GM23338 (cell line): ENCODE data around the gene SPINK14. TPM values are rescaled to one million over a fixed set of nuclear protein-coding genes. Genes with fewer than 3 reads are reported as not detected.

Source experiments
- ATAC-seq: fragments of 200-7000 bp; cut with Tn5 transposase; 3 replicates; pipeline ENCODE4 v1.9.1; 2020
- DNase-seq: peaks from one replicate; pipeline ENCODE4 v3.0.0-alpha.2; 2015; ENCODE audit warnings: low spot score
- H2AFZ ChIP-seq: fragments of 200-600 bp; sonication (generic); 2 replicates; pipeline ENCODE4 v1.8.0; 2016; ENCODE audit warnings: antibody characterized with exemption, mild to moderate bottlenecking, moderate library complexity
- H3F3A ChIP-seq: fragments of 200-600 bp; sonication (generic); replicated peaks from 2 replicates; pipeline ENCODE4 v1.8.0; 2017; ENCODE audit warnings: antibody characterized with exemption, mixed run types, low read depth
- H3K27ac ChIP-seq: fragments of 200-600 bp; sonication (generic); 2 replicates; pipeline ENCODE4 v1.6.1; 2016; ENCODE audit warnings: low read depth
- H3K27me3 ChIP-seq: fragments of 200-600 bp; sonication (generic); 2 replicates; pipeline ENCODE4 v1.8.0; 2016; ENCODE audit warnings: mild to moderate bottlenecking, mixed run types, moderate library complexity; ENCODE audit not compliant: insufficient read depth
- H3K36me3 ChIP-seq: fragments of 200-600 bp; sonication (generic); 2 replicates; pipeline ENCODE4 v1.8.0; 2016; ENCODE audit warnings: mild to moderate bottlenecking; ENCODE audit not compliant: insufficient read depth
- H3K4me1 ChIP-seq: fragments of 200-600 bp; sonication (generic); 2 replicates; pipeline ENCODE4 v1.8.0; 2016; ENCODE audit warnings: mild to moderate bottlenecking, moderate library complexity; ENCODE audit not compliant: insufficient read depth
- H3K4me2 ChIP-seq: fragments of 200-600 bp; sonication (generic); 2 replicates; pipeline ENCODE4 v1.7.1; 2017; ENCODE audit warnings: mixed run types
- H3K4me3 ChIP-seq: fragments of 200-600 bp; sonication (generic); 2 replicates; pipeline ENCODE4 v1.6.1; 2016; ENCODE audit warnings: mixed run types
- H3K79me2 ChIP-seq: fragments of 200-600 bp; sonication (generic); replicated peaks from 2 replicates; pipeline ENCODE4 v1.8.0; 2017; ENCODE audit warnings: mild to moderate bottlenecking; ENCODE audit not compliant: insufficient read depth
- H3K9me2 ChIP-seq: fragments of 200-600 bp; sonication (generic); 2 replicates; pipeline ENCODE4 v1.8.0; 2017; ENCODE audit not compliant: insufficient read depth
- H4K20me1 ChIP-seq: fragments of 200-600 bp; sonication (generic); replicated peaks from 2 replicates; pipeline ENCODE4 v1.8.0; 2017; ENCODE audit warnings: mild to moderate bottlenecking; ENCODE audit not compliant: insufficient read depth
- H3K27ac Mint-ChIP-seq: 2 replicates; pipeline ENCODE4 v1.8.0; 2020; ENCODE audit warnings: inconsistent platforms, mild to moderate bottlenecking, moderate library complexity, mixed read lengths
- H3K27me3 Mint-ChIP-seq: 3 replicates; pipeline ENCODE4 v1.8.0; 2022; ENCODE audit warnings: low read depth, mild to moderate bottlenecking, moderate library complexity, mixed read lengths, inconsistent platforms; ENCODE audit not compliant: insufficient read depth, poor library complexity
- H3K36me3 Mint-ChIP-seq: 3 replicates; pipeline ENCODE4 v1.8.0; 2021; ENCODE audit warnings: low read depth, mild to moderate bottlenecking, inconsistent platforms, moderate library complexity, mixed read lengths
- H3K4me1 Mint-ChIP-seq: 3 replicates; pipeline ENCODE4 v1.8.0; 2020; ENCODE audit warnings: mild to moderate bottlenecking, inconsistent platforms, mixed read lengths
- H3K4me3 Mint-ChIP-seq: 3 replicates; pipeline ENCODE4 v1.8.0; 2021; ENCODE audit warnings: moderate library complexity, mild to moderate bottlenecking, inconsistent platforms, mixed read lengths
- H3K9me3 Mint-ChIP-seq: 3 replicates; pipeline ENCODE4 v1.8.0; 2020; ENCODE audit warnings: moderate library complexity, mild to moderate bottlenecking, inconsistent platforms, mixed read lengths
- CREB1 ChIP-seq: fragments of 250-450 bp; sonication (Bioruptor Pico); IDR thresholded peaks from 2 replicates; pipeline ENCODE4 v1.5.0; 2020; ENCODE audit warnings: low read depth, mild to moderate bottlenecking, moderate library complexity
- NANOG ChIP-seq: IDR thresholded peaks from 2 replicates; pipeline ENCODE4 v1.6.1; 2016; ENCODE audit warnings: antibody characterized with exemption, borderline replicate concordance
- REST ChIP-seq: IDR thresholded peaks from one replicate; pipeline ENCODE4 v1.6.1; 2018; ENCODE audit warnings: antibody characterized with exemption; ENCODE audit not compliant: unreplicated experiment
- ZNF114 ChIP-seq: fragments of 250-450 bp; sonication (Bioruptor Pico); IDR thresholded peaks from 2 replicates; pipeline ENCODE4 v1.5.0; 2020; ENCODE audit warnings: mild to moderate bottlenecking, moderate library complexity
- polyA plus RNA-seq: library from polyadenylated mRNA; unstranded; fragments of >200 nt; fragmentation: Nextera tagmentation; extraction: Ambion mirVana; gene quantifications from 2 replicates; pipeline ENCODE4 v1.2.1, GENCODE V29; 2016
- total RNA-seq: library from RNA; depleted of rRNA; stranded (reverse); fragments of >200 nt; shearing (Covaris generic); gene quantifications from 2 replicates; pipeline ENCODE4 v1.2.3, GENCODE V29; 2014
- TF ChIP-seq, protein P1 (sequence below), 2 experiments: fragments of 200-600 bp in 1 of 2; sonication (generic) in 1 of 2; conservative IDR thresholded peaks; 2 replicates each; pipeline versions ENCODE4 v1.5.1 to v1.6.1; 2016 to 2017; ENCODE audit warnings: antibody characterized with exemption in 2 of 2, low read depth in 2 of 2, mild to moderate bottlenecking in 2 of 2, moderate library complexity in 1 of 2
- TF ChIP-seq, protein P2 (sequence below): IDR thresholded peaks from 2 replicates; pipeline ENCODE4 v1.6.1; 2016; ENCODE audit warnings: antibody characterized with exemption
- TF ChIP-seq, protein P3 (sequence below): fragments of 250-450 bp; sonication (Bioruptor Pico); IDR thresholded peaks from 2 replicates; pipeline ENCODE4 v1.5.0; 2020; ENCODE audit warnings: mild to moderate bottlenecking, moderate library complexity

SPINK14 gene
- total and polyA plus RNA-seq, 2 experiments from 2014 or later = not detected

DNA sequence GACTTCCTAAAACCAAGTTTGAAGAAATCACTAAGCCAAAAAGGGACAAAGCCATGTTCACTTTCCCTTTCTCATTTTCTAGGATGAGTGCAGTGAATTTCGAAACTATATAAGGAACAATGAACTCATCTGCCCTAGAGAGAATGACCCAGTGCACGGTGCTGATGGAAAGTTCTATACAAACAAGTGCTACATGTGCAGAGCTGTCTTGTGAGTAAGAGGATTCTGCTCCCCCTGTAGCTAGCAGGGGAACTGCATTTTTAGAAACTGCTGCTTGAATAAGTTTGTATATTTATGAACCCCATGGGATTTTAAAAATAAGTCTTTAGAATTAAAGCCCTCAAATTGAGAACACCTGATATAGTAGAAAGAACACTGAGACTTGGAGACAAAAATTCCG, 42.7 kb upstream of the SPINK14 start:
- H3K4me1 Mint-ChIP-seq = no peaks in the 10 kb centered on the region
- H3K27ac Mint-ChIP-seq = no peak overlapping the region
- H3K79me2 ChIP-seq = no peaks in the 10 kb centered on the region
- H3K4me3 Mint-ChIP-seq = no peak overlapping the region
- H3K9me2 ChIP-seq = no peaks in the 10 kb centered on the region
- ATAC-seq (no peak; the same call in 2 of the 3 replicates), DNase-seq (peak; percentile 10)
- no peaks in the 10 kb centered on the region for H3K4me1 ChIP-seq
- no peaks in the 10 kb centered on the region for H3K27me3 ChIP-seq
- H3K4me3 ChIP-seq = no peak overlapping the region
- no peak overlapping the region for H3K4me2 ChIP-seq
- H2AFZ ChIP-seq = no peak overlapping the region
- no peaks in the 10 kb centered on the region for H3K27me3 Mint-ChIP-seq
- H3K36me3 ChIP-seq = no peaks in the 10 kb centered on the region
- no peaks in the 10 kb centered on the region for H3K9me3 Mint-ChIP-seq
- no peaks in the 10 kb centered on the region; the same call in 2 of the 3 replicates for H3K36me3 Mint-ChIP-seq
- TF ChIP-seq, protein P1, sequence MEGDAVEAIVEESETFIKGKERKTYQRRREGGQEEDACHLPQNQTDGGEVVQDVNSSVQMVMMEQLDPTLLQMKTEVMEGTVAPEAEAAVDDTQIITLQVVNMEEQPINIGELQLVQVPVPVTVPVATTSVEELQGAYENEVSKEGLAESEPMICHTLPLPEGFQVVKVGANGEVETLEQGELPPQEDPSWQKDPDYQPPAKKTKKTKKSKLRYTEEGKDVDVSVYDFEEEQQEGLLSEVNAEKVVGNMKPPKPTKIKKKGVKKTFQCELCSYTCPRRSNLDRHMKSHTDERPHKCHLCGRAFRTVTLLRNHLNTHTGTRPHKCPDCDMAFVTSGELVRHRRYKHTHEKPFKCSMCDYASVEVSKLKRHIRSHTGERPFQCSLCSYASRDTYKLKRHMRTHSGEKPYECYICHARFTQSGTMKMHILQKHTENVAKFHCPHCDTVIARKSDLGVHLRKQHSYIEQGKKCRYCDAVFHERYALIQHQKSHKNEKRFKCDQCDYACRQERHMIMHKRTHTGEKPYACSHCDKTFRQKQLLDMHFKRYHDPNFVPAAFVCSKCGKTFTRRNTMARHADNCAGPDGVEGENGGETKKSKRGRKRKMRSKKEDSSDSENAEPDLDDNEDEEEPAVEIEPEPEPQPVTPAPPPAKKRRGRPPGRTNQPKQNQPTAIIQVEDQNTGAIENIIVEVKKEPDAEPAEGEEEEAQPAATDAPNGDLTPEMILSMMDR (conservative IDR thresholded peaks at IDR 0.05; ENCODE audit: low read depth in 2 of 2) = 0 out of 4 replicates have a peak, but pooled peaks of 1 of the 2 experiments have one; percentile 28
- no peak for TF ChIP-seq REST
- H3F3A ChIP-seq = no peaks in the 10 kb centered on the region
- H3K27ac ChIP-seq = no peak overlapping the region
- H4K20me1 ChIP-seq = no peaks in the 10 kb centered on the region

GRCh38 chr5:148135091-148136048, 33.0 kb upstream of the SPINK14 start:
- Mint-ChIP-seq H3K4me3 (no peak overlapping the region), H3K36me3 (no peaks in the 10 kb centered on the region), H3K4me1 (no peaks in the 10 kb centered on the region), H3K27me3 (no peaks in the 10 kb centered on the region), H3K9me3 (no peaks in the 10 kb centered on the region), H3K27ac (no peak overlapping the region)
- Histone ChIP-seq H3K4me1 (no peaks in the 10 kb centered on the region), H3K27me3 (no peaks in the 10 kb centered on the region), H3F3A (no peaks in the 10 kb centered on the region), H3K4me2 (no peak overlapping the region), H3K79me2 (no peaks in the 10 kb centered on the region), H3K27ac (no peak overlapping the region), H3K36me3 (no peaks in the 10 kb centered on the region), H2AFZ (no peak overlapping the region), H4K20me1 (no peaks in the 10 kb centered on the region), H3K9me2 (no peaks in the 10 kb centered on the region), H3K4me3 (no peak overlapping the region)
- DNase-seq (no peak), ATAC-seq (no peak)
- TF ChIP-seq NANOG (no peak), CREB1 (CRISPR knock-in tag) (no peak), ZNF114 (no peak)
- TF ChIP-seq, protein P2, sequence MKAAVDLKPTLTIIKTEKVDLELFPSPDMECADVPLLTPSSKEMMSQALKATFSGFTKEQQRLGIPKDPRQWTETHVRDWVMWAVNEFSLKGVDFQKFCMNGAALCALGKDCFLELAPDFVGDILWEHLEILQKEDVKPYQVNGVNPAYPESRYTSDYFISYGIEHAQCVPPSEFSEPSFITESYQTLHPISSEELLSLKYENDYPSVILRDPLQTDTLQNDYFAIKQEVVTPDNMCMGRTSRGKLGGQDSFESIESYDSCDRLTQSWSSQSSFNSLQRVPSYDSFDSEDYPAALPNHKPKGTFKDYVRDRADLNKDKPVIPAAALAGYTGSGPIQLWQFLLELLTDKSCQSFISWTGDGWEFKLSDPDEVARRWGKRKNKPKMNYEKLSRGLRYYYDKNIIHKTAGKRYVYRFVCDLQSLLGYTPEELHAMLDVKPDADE = no peak
- TF ChIP-seq, protein P3, sequence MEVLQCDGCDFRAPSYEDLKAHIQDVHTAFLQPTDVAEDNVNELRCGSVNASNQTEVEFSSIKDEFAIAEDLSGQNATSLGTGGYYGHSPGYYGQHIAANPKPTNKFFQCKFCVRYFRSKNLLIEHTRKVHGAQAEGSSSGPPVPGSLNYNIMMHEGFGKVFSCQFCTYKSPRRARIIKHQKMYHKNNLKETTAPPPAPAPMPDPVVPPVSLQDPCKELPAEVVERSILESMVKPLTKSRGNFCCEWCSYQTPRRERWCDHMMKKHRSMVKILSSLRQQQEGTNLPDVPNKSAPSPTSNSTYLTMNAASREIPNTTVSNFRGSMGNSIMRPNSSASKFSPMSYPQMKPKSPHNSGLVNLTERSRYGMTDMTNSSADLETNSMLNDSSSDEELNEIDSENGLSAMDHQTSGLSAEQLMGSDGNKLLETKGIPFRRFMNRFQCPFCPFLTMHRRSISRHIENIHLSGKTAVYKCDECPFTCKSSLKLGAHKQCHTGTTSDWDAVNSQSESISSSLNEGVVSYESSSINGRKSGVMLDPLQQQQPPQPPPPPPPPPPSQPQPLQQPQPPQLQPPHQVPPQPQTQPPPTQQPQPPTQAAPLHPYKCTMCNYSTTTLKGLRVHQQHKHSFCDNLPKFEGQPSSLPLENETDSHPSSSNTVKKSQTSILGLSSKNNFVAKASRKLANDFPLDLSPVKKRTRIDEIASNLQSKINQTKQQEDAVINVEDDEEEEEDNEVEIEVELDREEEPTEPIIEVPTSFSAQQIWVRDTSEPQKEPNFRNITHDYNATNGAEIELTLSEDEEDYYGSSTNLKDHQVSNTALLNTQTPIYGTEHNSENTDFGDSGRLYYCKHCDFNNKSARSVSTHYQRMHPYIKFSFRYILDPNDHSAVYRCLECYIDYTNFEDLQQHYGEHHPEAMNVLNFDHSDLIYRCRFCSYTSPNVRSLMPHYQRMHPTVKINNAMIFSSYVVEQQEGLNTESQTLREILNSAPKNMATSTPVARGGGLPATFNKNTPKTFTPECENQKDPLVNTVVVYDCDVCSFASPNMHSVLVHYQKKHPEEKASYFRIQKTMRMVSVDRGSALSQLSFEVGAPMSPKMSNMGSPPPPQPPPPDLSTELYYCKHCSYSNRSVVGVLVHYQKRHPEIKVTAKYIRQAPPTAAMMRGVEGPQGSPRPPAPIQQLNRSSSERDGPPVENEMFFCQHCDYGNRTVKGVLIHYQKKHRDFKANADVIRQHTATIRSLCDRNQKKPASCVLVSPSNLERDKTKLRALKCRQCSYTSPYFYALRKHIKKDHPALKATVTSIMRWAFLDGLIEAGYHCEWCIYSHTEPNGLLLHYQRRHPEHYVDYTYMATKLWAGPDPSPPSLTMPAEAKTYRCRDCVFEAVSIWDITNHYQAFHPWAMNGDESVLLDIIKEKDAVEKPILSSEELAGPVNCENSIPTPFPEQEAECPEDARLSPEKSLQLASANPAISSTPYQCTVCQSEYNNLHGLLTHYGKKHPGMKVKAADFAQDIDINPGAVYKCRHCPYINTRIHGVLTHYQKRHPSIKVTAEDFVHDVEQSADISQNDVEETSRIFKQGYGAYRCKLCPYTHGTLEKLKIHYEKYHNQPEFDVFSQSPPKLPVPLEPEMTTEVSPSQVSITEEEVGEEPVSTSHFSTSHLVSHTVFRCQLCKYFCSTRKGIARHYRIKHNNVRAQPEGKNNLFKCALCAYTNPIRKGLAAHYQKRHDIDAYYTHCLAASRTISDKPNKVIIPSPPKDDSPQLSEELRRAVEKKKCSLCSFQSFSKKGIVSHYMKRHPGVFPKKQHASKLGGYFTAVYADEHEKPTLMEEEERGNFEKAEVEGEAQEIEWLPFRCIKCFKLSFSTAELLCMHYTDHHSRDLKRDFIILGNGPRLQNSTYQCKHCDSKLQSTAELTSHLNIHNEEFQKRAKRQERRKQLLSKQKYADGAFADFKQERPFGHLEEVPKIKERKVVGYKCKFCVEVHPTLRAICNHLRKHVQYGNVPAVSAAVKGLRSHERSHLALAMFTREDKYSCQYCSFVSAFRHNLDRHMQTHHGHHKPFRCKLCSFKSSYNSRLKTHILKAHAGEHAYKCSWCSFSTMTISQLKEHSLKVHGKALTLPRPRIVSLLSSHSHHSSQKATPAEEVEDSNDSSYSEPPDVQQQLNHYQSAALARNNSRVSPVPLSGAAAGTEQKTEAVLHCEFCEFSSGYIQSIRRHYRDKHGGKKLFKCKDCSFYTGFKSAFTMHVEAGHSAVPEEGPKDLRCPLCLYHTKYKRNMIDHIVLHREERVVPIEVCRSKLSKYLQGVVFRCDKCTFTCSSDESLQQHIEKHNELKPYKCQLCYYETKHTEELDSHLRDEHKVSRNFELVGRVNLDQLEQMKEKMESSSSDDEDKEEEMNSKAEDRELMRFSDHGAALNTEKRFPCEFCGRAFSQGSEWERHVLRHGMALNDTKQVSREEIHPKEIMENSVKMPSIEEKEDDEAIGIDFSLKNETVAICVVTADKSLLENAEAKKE (CRISPR knock-in tag) = no peak
